ENCODE measurements around the gene CRY2. TPM values are rescaled to one million over a fixed set of nuclear protein-coding genes. Genes with fewer than 3 reads are reported as not detected.

The CRY2 gene
- total RNA-seq, 1 donor = 19.6 TPM

DNA sequence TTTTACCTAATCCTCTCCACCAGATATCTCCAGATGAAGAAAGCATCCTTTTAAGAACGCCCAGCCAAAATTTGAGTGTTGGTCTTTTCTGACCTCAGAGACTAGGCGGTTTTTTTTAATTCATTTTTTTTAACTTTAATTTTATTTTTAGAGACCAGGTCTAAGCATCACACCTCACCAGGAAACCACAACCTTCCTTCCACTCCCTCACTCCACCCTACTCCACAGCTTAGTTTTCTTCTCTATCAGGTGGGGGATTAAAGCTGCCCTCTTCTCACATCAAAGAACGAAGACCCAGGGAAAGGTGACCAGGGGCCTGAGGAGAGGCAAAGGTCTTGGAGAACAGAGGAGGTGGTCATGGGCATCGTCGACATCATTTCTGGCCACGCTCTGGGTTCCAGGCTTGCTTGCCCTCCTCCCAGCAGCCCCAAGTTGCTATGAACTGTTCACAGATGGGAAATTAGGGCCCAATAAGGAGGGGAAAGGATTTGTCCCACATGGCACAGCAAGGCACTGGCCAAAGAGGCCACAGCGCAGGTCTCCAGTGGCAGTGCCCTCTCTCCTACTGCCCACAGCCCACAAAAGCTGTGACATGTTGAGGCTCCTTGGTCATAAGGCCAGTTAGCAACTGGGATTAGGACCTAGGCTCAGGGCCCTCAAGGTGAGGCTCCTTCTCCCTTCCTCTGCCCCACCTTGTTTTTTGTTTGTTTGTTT lies 71.8 kb downstream of the CRY2 start:
- H3K4me3 ChIP-seq (ENCODE audit: low read depth, low read length) = no peak overlapping the region
- TF ChIP-seq, protein P1, sequence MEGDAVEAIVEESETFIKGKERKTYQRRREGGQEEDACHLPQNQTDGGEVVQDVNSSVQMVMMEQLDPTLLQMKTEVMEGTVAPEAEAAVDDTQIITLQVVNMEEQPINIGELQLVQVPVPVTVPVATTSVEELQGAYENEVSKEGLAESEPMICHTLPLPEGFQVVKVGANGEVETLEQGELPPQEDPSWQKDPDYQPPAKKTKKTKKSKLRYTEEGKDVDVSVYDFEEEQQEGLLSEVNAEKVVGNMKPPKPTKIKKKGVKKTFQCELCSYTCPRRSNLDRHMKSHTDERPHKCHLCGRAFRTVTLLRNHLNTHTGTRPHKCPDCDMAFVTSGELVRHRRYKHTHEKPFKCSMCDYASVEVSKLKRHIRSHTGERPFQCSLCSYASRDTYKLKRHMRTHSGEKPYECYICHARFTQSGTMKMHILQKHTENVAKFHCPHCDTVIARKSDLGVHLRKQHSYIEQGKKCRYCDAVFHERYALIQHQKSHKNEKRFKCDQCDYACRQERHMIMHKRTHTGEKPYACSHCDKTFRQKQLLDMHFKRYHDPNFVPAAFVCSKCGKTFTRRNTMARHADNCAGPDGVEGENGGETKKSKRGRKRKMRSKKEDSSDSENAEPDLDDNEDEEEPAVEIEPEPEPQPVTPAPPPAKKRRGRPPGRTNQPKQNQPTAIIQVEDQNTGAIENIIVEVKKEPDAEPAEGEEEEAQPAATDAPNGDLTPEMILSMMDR (IDR thresholded peaks at IDR 0.05; ENCODE audit: insufficient read depth, low read length) = no peak
- DNase-seq (ENCODE audit: low read depth) = no peak

GRCh38 chr11:45919806-45920530 lies 72.7 kb downstream of the CRY2 start:
- TF ChIP-seq, protein P1 (IDR thresholded peaks at IDR 0.05; ENCODE audit: insufficient read depth, low read length) = no peak
- H3K4me3 ChIP-seq (ENCODE audit: low read depth, low read length) = no peak overlapping the region
- no peak for DNase-seq (ENCODE audit: low read depth)

DNA sequence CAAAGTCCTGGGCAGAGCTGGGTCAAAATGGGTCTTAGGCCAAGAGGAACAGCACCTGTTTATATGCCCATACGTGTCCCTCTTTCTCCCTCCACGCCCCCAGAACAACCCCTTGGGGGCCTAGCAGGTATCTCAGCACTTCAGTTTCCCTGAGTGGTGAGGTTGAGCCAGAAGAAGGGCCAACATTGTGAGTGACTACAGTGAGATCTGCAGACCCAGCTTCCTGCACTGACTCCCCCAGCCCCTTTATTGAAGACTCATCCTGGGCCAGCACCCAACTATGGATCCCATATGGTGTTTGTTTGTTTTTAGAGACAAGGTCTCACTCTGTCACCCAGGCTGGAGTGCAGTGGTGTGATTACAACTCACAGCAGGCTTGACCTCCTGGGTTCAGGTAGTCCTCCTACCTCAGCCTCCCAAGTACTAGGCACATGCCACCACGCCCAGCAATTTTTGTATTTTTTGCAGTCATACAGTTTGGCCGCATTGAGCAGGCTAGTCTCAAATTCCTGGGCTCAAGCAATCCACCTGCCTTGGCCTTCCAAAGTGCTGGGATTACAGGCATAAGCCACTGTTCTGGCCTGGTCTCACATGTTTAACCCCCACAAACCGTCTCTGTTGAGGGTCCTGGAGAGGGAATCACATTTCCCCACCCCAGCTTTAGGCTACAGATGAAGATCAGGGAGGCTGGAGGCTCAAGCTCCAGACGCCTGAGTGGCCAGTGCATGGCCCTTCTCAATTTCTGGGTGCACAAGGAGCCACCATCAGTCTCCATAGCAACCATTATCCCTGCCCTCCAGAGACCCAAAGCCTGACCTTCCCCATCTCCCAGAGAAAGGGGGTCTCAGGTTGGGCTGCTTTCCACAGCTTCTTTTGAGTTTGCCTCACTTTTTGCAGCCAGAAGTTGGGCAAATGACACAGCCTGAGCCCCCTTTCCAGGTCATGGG lies 73.5 kb downstream of the CRY2 start:
- no peak for DNase-seq (ENCODE audit: low read depth)
- TF ChIP-seq, protein P1 (IDR thresholded peaks at IDR 0.05; ENCODE audit: insufficient read depth, low read length) = no peak
- no peak overlapping the region for H3K4me3 ChIP-seq (ENCODE audit: low read depth, low read length)

- TF ChIP-seq, protein P1 (IDR thresholded peaks at IDR 0.05; ENCODE audit: insufficient read depth, low read length) = no peak
- DNase-seq (ENCODE audit: low read depth) = no peak
- no peak overlapping the region for H3K4me3 ChIP-seq (ENCODE audit: low read depth, low read length)
Measured at GRCh38 chr11:45921561-45922424, 74.5 kb downstream of the CRY2 start.

- DNase-seq (ENCODE audit: low read depth) = no peak
- H3K4me3 ChIP-seq (ENCODE audit: low read depth, low read length) = no peak within 1 kb of the TSS
- TF ChIP-seq, protein P1 (IDR thresholded peaks at IDR 0.05; ENCODE audit: insufficient read depth, low read length) = no peak
Measured at GRCh38 chr11:45922425-45923082, 75.3 kb downstream of the CRY2 start, which contains the start of gene LARGE2. LARGE2 (plus strand) TSS chr11:45922656; CDS start chr11:45922883, 227 bp downstream.

All from fibroblast of the aortic adventitia (primary cell).